HEK293 (cell line): ENCODE results near the gene CHIA.
"Not testable (repeated sequence)": the region's sequence is repeated elsewhere in the genome, so short reads cannot be mapped to it uniquely, and the experiment has no call there.

Experiments used
- CTCF ChIA-PET: fragments of 350-600 bp; formaldehyde crosslinking; extraction: SDS; loops from one replicate; lab custom pipeline; 2021; ENCODE audit warnings: antibody characterized with exemption; lab: Yijun Ruan, JAX
- POLR2A ChIA-PET: fragments of 300-600 bp; formaldehyde crosslinking; extraction: SDS; loops from one replicate; lab custom pipeline; 2020; ENCODE audit warnings: antibody characterized with exemption, inconsistent platforms; lab: Yijun Ruan, JAX
- H3K27ac ChIP-seq: fragments of 200-500 bp; sonication (Bioruptor generic); 2 replicates; pipeline ENCODE4 v1.5.1; 2014; ENCODE audit warnings: low read depth, low read length, control low read depth, inconsistent platforms; ENCODE audit errors: extremely low read depth
- H3K36me3 ChIP-seq, 2 experiments: fragments of 200-500 bp in 1 of 2; sonication (Bioruptor generic) in 1 of 2; 1 replicate in 1 of 2; 2 replicates in 1 of 2; pipeline ENCODE4 v1.5.1; 2014 to 2017; ENCODE audit warnings: inconsistent platforms in 2 of 2, low read length in 2 of 2; ENCODE audit not compliant: control insufficient read depth in 2 of 2, insufficient read depth in 1 of 2
- H3K4me1 ChIP-seq: fragments of 200-500 bp; sonication (Bioruptor generic); 2 replicates; pipeline ENCODE4 v1.5.1; 2014; ENCODE audit warnings: mild to moderate bottlenecking, low read length, inconsistent platforms; ENCODE audit not compliant: control insufficient read depth, insufficient read depth
- H3K4me3 ChIP-seq: 2 replicates; pipeline ENCODE4 v1.5.1; 2011; ENCODE audit warnings: low read depth, mild to moderate bottlenecking, control low read depth, low read length, moderate library complexity
- H3K9me3 ChIP-seq: fragments of 200-500 bp; sonication (Bioruptor generic); 2 replicates; pipeline ENCODE4 v1.5.1; 2014; ENCODE audit warnings: low read depth, low read length, inconsistent platforms; ENCODE audit not compliant: control insufficient read depth, insufficient read depth
- ATF2 ChIP-seq: fragments of 450-650 bp; formaldehyde crosslinking; IDR thresholded peaks from 2 replicates; pipeline ENCODE4 v1.5.1; 2016; ENCODE audit warnings: missing biosample characterization, missing genetic modification characterization, low read depth
- REPIN1 ChIP-seq: fragments of 450-650 bp; formaldehyde crosslinking; IDR thresholded peaks from 2 replicates; pipeline ENCODE4 v1.5.1; 2017; ENCODE audit warnings: missing biosample characterization, missing genetic modification characterization, low read depth
- SCRT1 ChIP-seq: fragments of 450-650 bp; formaldehyde crosslinking; IDR thresholded peaks from 2 replicates; pipeline ENCODE4 v1.5.1; 2016; ENCODE audit warnings: missing biosample characterization, missing genetic modification characterization, borderline replicate concordance
- SP3 ChIP-seq: fragments of 450-650 bp; formaldehyde crosslinking; IDR thresholded peaks from 2 replicates; pipeline ENCODE4 v1.5.1; 2016; ENCODE audit warnings: missing biosample characterization, missing genetic modification characterization
- ZBTB11 ChIP-seq: fragments of 450-650 bp; formaldehyde crosslinking; conservative IDR thresholded peaks from 2 replicates; pipeline ENCODE4 v1.5.1; 2016; ENCODE audit warnings: low read depth, missing biosample characterization, missing genetic modification characterization
- ZNF148 ChIP-seq: fragments of 450-650 bp; formaldehyde crosslinking; IDR thresholded peaks from 2 replicates; pipeline ENCODE4 v1.5.0; 2017; ENCODE audit warnings: missing biosample characterization, missing genetic modification characterization, borderline replicate concordance
- ZNF174 ChIP-seq: fragments of 450-650 bp; formaldehyde crosslinking; IDR thresholded peaks from 2 replicates; pipeline ENCODE4 v1.5.0; 2017; ENCODE audit warnings: missing biosample characterization, mild to moderate bottlenecking, missing genetic modification characterization
- ZNF335 ChIP-seq: fragments of 450-650 bp; formaldehyde crosslinking; conservative IDR thresholded peaks from 2 replicates; pipeline ENCODE4 v1.5.1; 2016; ENCODE audit warnings: missing biosample characterization, missing genetic modification characterization
- ZNF514 ChIP-seq: fragments of 450-650 bp; formaldehyde crosslinking; IDR thresholded peaks from 2 replicates; pipeline ENCODE4 v1.5.1; 2016; ENCODE audit warnings: missing biosample characterization, missing genetic modification characterization
- ZNF529 ChIP-seq: fragments of 450-650 bp; formaldehyde crosslinking; IDR thresholded peaks from 2 replicates; pipeline ENCODE4 v1.5.1; 2017; ENCODE audit warnings: missing genetic modification characterization, missing biosample characterization; ENCODE audit not compliant: insufficient replicate concordance
- ZNF549 ChIP-seq: fragments of 450-650 bp; IDR thresholded peaks from 2 replicates; pipeline ENCODE4 v1.5.1; 2018; ENCODE audit warnings: missing biosample characterization, missing genetic modification characterization, mild to moderate bottlenecking, inconsistent platforms, moderate library complexity
- ZNF610 ChIP-seq: fragments of 450-650 bp; formaldehyde crosslinking; IDR thresholded peaks from 2 replicates; pipeline ENCODE4 v1.5.1; 2016; ENCODE audit warnings: missing biosample characterization, missing genetic modification characterization, borderline replicate concordance
- ZNF621 ChIP-seq: fragments of 450-650 bp; formaldehyde crosslinking; IDR thresholded peaks from 2 replicates; pipeline ENCODE4 v1.5.1; 2017; ENCODE audit warnings: missing biosample characterization, missing genetic modification characterization
- ZNF654 ChIP-seq: fragments of 450-650 bp; formaldehyde crosslinking; IDR thresholded peaks from 2 replicates; pipeline ENCODE4 v1.5.1; 2016; ENCODE audit warnings: low read depth, missing biosample characterization, missing genetic modification characterization
- ZNF76 ChIP-seq: fragments of 450-650 bp; formaldehyde crosslinking; IDR thresholded peaks from 2 replicates; pipeline ENCODE4; 2016; ENCODE audit warnings: low read depth, missing biosample characterization, missing genetic modification characterization, borderline replicate concordance
- ZNF777 ChIP-seq: fragments of 450-650 bp; formaldehyde crosslinking; IDR thresholded peaks from 2 replicates; pipeline ENCODE4 v1.5.1; 2017; ENCODE audit warnings: missing biosample characterization, missing genetic modification characterization, borderline replicate concordance

CHIA gene

GRCh38 chr1:111332190-111332589 is 41.5 kb downstream of the CHIA start:
- Histone ChIP-seq H3K27ac (no peak overlapping the region), H3K4me3 (no peak overlapping the region), H3K4me1 (no peaks in the 10 kb centered on the region), H3K36me3 (no peaks in the 10 kb centered on the region), H3K9me3 (no peaks in the 10 kb centered on the region)
- ChIA-PET POLR2A (no interaction called here), CTCF (no interaction called here)
- no peak for TF ChIP-seq ZNF335 (tag by site-specific recombination)
- TF ChIP-seq ZNF621 (tag by site-specific recombination), result no peak
- TF ChIP-seq ZNF610, result no peak
- TF ChIP-seq ZNF174 (tag by site-specific recombination), result no peak
- no peak for TF ChIP-seq SCRT1 (tag by site-specific recombination)
- no peak for TF ChIP-seq ZNF529 (tag by site-specific recombination)
- TF ChIP-seq REPIN1 (tag by site-specific recombination), result no peak
- TF ChIP-seq ZNF549 (tag by site-specific recombination), result no peak
- no peak for TF ChIP-seq ZNF148
- TF ChIP-seq ATF2, result no peak
- TF ChIP-seq ZNF76 (tag by site-specific recombination), result no peak
- TF ChIP-seq ZNF514 (tag by site-specific recombination), result no peak
- no peak for TF ChIP-seq SP3 (tag by site-specific recombination)
- TF ChIP-seq ZBTB11 (tag by site-specific recombination), result no peak

GRCh38 chr1:111334169-111334568 is 43.5 kb downstream of the CHIA start:
- POLR2A ChIA-PET, result no interaction called here
- TF ChIP-seq ZNF654 (tag by site-specific recombination), result 0 out of 2 replicates have a peak, but pooled peaks have one; percentile 17
- TF ChIP-seq ZNF777 (tag by site-specific recombination), result no peak
- Histone ChIP-seq H3K9me3 (no peaks in the 10 kb centered on the region), H3K4me1 (no peaks in the 10 kb centered on the region), H3K27ac (no peak overlapping the region), H3K36me3 (no peaks in the 10 kb centered on the region), H3K4me3 (no peak overlapping the region)
- CTCF ChIA-PET, result interaction anchor here (0.6 to 2.4 kb wide), 11 partner anchors 9 to 724 kb away, joined by 3 to 9 read pairs (median 3); no protein-coding TSS in a partner anchor

GRCh38 chr1:111335214-111335877 is 44.7 kb downstream of the CHIA start:
- POLR2A ChIA-PET, result interaction anchor here (0.6 to 0.7 kb wide), 2 partner anchors 79 to 127 kb away, joined by 3 to 8 read pairs; no protein-coding TSS in a partner anchor
- CTCF ChIA-PET, result interaction anchor here (1.0 to 2.4 kb wide), 2 partner anchors 64 to 112 kb away, joined by 3 to 9 read pairs; no protein-coding TSS in a partner anchor
- H3K27ac ChIP-seq, result not testable (repeated sequence)

GRCh38 chr1:111338849-111339248 is 48.2 kb downstream of the CHIA start:
- CTCF ChIA-PET, result not testable (repeated sequence)

More at GRCh38 chr1:111335214-111335877, 44.7 kb downstream of the CHIA start:
- H3K4me1 ChIP-seq, H3K4me3 ChIP-seq, H3K9me3 ChIP-seq, H3K36me3 ChIP-seq: not testable (repeated sequence)

More at GRCh38 chr1:111338849-111339248, 48.2 kb downstream of the CHIA start:
- H3K27ac ChIP-seq, H3K36me3 ChIP-seq, POLR2A ChIA-PET, H3K9me3 ChIP-seq, H3K4me1 ChIP-seq, H3K4me3 ChIP-seq: not testable (repeated sequence)
